Measurements from ENCODE around the gene CLDN24.

CLDN24 gene

GRCh38 chr4:183314806-183315205 lies 7.4 kb downstream of the CLDN24 start:
- Histone ChIP-seq H3F3A (ENCODE audit: insufficient read depth, low read length) (no peaks in the 10 kb centered on the region), H3K9ac (ENCODE audit: low read length) (no peak overlapping the region), H3K27ac (ENCODE audit: low read length) (no peak overlapping the region), H3K4me1 (ENCODE audit: low read length) (no peaks in the 10 kb centered on the region), H3K79me2 (ENCODE audit: low read length) (no peaks in the 10 kb centered on the region), H3K9me3 (replicated peaks; ENCODE audit: insufficient read depth, low read length) (no peaks in the 10 kb centered on the region), H3K36me3 (replicated peaks; ENCODE audit: insufficient read depth, low read length) (no peaks in the 10 kb centered on the region), H3K27me3 (replicated peaks; ENCODE audit: insufficient read depth, low read length) (no peaks in the 10 kb centered on the region), H4K20me1 (ENCODE audit: insufficient read depth, low read length) (no peaks in the 10 kb centered on the region), H2AFZ (ENCODE audit: low read length) (no peak overlapping the region), H3K4me2 (ENCODE audit: low read depth, low read length) (no peak overlapping the region), H3K4me3 (ENCODE audit: low read length) (no peak overlapping the region), H3K9me2 (replicated peaks; ENCODE audit: insufficient read depth, low read length) (no peaks in the 10 kb centered on the region)
- no peak for DNase-seq
- TF ChIP-seq CTCF (IDR thresholded peaks at IDR 0.05; ENCODE audit: low read length) (no peak), EZH2phosphoT487 (IDR thresholded peaks at IDR 0.05; ENCODE audit: low read length) (no peak), EZH2 (optimal IDR thresholded peaks at IDR 0.05; ENCODE audit: low read depth, low read length) (no peak)

GRCh38 chr4:183314336-183314735 lies 7.9 kb downstream of the CLDN24 start:
- Histone ChIP-seq H4K20me1 (ENCODE audit: insufficient read depth, low read length) (no peaks in the 10 kb centered on the region), H2AFZ (ENCODE audit: low read length) (no peak overlapping the region), H3K4me3 (ENCODE audit: low read length) (no peak overlapping the region), H3K79me2 (ENCODE audit: low read length) (no peaks in the 10 kb centered on the region), H3K4me2 (ENCODE audit: low read depth, low read length) (no peak overlapping the region), H3K9ac (ENCODE audit: low read length) (no peak overlapping the region), H3K9me3 (replicated peaks; ENCODE audit: insufficient read depth, low read length) (no peaks in the 10 kb centered on the region), H3K36me3 (replicated peaks; ENCODE audit: insufficient read depth, low read length) (no peaks in the 10 kb centered on the region), H3K27ac (ENCODE audit: low read length) (no peak overlapping the region), H3K4me1 (ENCODE audit: low read length) (no peaks in the 10 kb centered on the region), H3F3A (ENCODE audit: insufficient read depth, low read length) (no peaks in the 10 kb centered on the region), H3K27me3 (replicated peaks; ENCODE audit: insufficient read depth, low read length) (no peaks in the 10 kb centered on the region), H3K9me2 (replicated peaks; ENCODE audit: insufficient read depth, low read length) (no peaks in the 10 kb centered on the region)
- DNase-seq: no peak
- TF ChIP-seq EZH2 (optimal IDR thresholded peaks at IDR 0.05; ENCODE audit: low read depth, low read length) (no peak), CTCF (IDR thresholded peaks at IDR 0.05; ENCODE audit: low read length) (no peak), EZH2phosphoT487 (IDR thresholded peaks at IDR 0.05; ENCODE audit: low read length) (no peak)

- H3K79me2 ChIP-seq (ENCODE audit: low read length): no peaks in the 10 kb centered on the region
- no peaks in the 10 kb centered on the region for H4K20me1 ChIP-seq (ENCODE audit: insufficient read depth, low read length)
- no peaks in the 10 kb centered on the region for H3K9me2 ChIP-seq (replicated peaks; ENCODE audit: insufficient read depth, low read length)
- H3K4me3 ChIP-seq (ENCODE audit: low read length): no peak overlapping the region
- no peaks in the 10 kb centered on the region for H3K27me3 ChIP-seq (replicated peaks; ENCODE audit: insufficient read depth, low read length)
- H3K9ac ChIP-seq (ENCODE audit: low read length): no peak overlapping the region
- no peak overlapping the region for H3K27ac ChIP-seq (ENCODE audit: low read length)
- no peaks in the 10 kb centered on the region for H3F3A ChIP-seq (ENCODE audit: insufficient read depth, low read length)
- TF ChIP-seq CTCF (IDR thresholded peaks at IDR 0.05; ENCODE audit: low read length) (no peak), EZH2phosphoT487 (IDR thresholded peaks at IDR 0.05; ENCODE audit: low read length) (no peak), EZH2 (optimal IDR thresholded peaks at IDR 0.05; ENCODE audit: low read depth, low read length) (no peak)
- H3K9me3 ChIP-seq (replicated peaks; ENCODE audit: insufficient read depth, low read length): no peaks in the 10 kb centered on the region
- H2AFZ ChIP-seq (ENCODE audit: low read length): no peak overlapping the region
- H3K4me2 ChIP-seq (ENCODE audit: low read depth, low read length): no peak overlapping the region
- no peak for DNase-seq
- H3K36me3 ChIP-seq (replicated peaks; ENCODE audit: insufficient read depth, low read length): no peaks in the 10 kb centered on the region
- H3K4me1 ChIP-seq (ENCODE audit: low read length): no peaks in the 10 kb centered on the region
Measured at GRCh38 chr4:183312841-183313240, 9.4 kb downstream of the CLDN24 start.
